K562 (cell line): Measurements from ENCODE around the gene CHDH.

Experiments used
- NBN ChIP-seq: fragments of 450-650 bp; IDR thresholded peaks from 2 replicates; pipeline ENCODE4 v1.6.1; 2016; ENCODE audit warnings: low read depth, mild to moderate bottlenecking
- POLR2A ChIP-seq: fragments of 450-650 bp; conservative IDR thresholded peaks from 2 replicates; pipeline ENCODE4 v1.6.1; 2016
- SP1 ChIP-seq: sonication (generic); formaldehyde crosslinking; IDR thresholded peaks from 2 replicates; pipeline ENCODE4 v1.8.1; 2022; ENCODE audit warnings: mild to moderate bottlenecking, missing genetic modification reagents
- ZBTB40 ChIP-seq, 2 experiments: fragments of 450-650 bp in 1 of 2; sonication (generic) in 1 of 2; formaldehyde crosslinking in 1 of 2; IDR thresholded peaks; 2 replicates each; pipeline versions ENCODE4 v1.7.1 to v1.9.0; 2016 to 2022; ENCODE audit warnings: inconsistent platforms in 1 of 2, mild to moderate bottlenecking in 1 of 2, missing genetic modification reagents in 1 of 2
- TF ChIP-seq, protein P1 (sequence below): fragments of 450-650 bp; IDR thresholded peaks from 2 replicates; pipeline ENCODE4 v1.6.1; 2017; ENCODE audit warnings: antibody characterized with exemption, mild to moderate bottlenecking
- TF ChIP-seq, protein P2 (sequence below): sonication (generic); formaldehyde crosslinking; IDR thresholded peaks from 2 replicates; pipeline ENCODE4 v1.9.0; 2022; ENCODE audit warnings: mild to moderate bottlenecking, missing genetic modification reagents

- TF ChIP-seq POLR2A, result no peak
- TF ChIP-seq NBN, result no peak
- no peak; the same call in 1 of the 2 replicates for TF ChIP-seq ZBTB40 (IDR thresholded peaks at IDR 0.05)
- TF ChIP-seq ZBTB40 (CRISPR knock-in tag; IDR thresholded peaks at IDR 0.05), result no peak
- TF ChIP-seq SP1 (CRISPR knock-in tag), result no peak
- TF ChIP-seq, protein P1, sequence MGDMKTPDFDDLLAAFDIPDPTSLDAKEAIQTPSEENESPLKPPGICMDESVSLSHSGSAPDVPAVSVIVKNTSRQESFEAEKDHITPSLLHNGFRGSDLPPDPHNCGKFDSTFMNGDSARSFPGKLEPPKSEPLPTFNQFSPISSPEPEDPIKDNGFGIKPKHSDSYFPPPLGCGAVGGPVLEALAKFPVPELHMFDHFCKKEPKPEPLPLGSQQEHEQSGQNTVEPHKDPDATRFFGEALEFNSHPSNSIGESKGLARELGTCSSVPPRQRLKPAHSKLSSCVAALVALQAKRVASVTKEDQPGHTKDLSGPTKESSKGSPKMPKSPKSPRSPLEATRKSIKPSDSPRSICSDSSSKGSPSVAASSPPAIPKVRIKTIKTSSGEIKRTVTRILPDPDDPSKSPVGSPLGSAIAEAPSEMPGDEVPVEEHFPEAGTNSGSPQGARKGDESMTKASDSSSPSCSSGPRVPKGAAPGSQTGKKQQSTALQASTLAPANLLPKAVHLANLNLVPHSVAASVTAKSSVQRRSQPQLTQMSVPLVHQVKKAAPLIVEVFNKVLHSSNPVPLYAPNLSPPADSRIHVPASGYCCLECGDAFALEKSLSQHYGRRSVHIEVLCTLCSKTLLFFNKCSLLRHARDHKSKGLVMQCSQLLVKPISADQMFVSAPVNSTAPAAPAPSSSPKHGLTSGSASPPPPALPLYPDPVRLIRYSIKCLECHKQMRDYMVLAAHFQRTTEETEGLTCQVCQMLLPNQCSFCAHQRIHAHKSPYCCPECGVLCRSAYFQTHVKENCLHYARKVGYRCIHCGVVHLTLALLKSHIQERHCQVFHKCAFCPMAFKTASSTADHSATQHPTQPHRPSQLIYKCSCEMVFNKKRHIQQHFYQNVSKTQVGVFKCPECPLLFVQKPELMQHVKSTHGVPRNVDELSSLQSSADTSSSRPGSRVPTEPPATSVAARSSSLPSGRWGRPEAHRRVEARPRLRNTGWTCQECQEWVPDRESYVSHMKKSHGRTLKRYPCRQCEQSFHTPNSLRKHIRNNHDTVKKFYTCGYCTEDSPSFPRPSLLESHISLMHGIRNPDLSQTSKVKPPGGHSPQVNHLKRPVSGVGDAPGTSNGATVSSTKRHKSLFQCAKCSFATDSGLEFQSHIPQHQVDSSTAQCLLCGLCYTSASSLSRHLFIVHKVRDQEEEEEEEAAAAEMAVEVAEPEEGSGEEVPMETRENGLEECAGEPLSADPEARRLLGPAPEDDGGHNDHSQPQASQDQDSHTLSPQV, result no peak
- TF ChIP-seq, protein P2, sequence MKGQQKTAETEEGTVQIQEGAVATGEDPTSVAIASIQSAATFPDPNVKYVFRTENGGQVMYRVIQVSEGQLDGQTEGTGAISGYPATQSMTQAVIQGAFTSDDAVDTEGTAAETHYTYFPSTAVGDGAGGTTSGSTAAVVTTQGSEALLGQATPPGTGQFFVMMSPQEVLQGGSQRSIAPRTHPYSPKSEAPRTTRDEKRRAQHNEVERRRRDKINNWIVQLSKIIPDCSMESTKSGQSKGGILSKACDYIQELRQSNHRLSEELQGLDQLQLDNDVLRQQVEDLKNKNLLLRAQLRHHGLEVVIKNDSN (CRISPR knock-in tag), result no peak
These were observed 46.0 kb upstream of the CHDH start for GRCh38 chr3:53892286-53892637.
